Camera-type eye (tissue), 1 donor: ENCODE measurements around the gene GJB5. TPM values are rescaled to one million over a fixed set of nuclear protein-coding genes. Genes with fewer than 3 reads are reported as not detected.

ENCODE experiments used
- total RNA-seq: library from RNA; depleted of rRNA; stranded (reverse); fragments of >200 nt; gene quantifications from one replicate; pipeline ENCODE4 v1.2.3, GENCODE V29; 2014

Gene GJB5
- 1.0 TPM for total RNA-seq

DNA sequence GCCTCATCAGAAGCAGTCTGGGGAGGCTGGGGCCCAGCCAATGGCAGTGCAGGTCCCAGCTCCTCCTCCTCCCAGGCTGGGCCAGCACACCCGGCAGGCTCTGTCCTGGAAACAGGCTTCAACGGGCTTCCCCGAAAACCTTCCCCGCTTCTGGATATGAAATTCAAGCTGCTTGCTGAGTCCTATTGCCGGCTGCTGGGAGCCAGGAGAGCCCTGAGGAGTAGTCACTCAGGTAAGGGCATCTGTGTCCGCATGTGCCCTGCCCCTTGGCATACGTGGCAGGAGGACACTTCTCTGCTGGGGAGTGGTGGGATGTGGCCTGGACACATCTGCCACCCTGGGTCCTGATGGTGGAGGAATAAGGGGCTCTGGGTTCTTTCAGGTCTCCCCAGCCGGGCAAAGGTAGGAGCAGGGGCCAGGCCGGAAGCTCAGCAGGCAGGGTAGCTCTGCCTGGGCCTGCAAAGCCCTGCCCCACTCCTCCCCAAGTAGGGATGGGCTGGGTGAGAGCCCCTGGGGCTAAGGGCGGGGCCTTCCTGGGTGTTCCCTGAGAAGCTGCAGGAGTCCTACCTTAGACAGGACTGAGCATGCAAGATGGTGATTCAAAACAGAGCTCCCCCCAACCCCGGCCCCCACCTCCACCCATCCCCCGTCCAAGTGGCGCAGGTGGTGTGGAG, at the start of gene GJB5:
GJB5 (plus strand) TSS at position 84 of the 674 bp plus-strand sequence. CDS start 2,284 bp downstream, outside the sequence.

GRCh38 chr1:34759503-34760357, 4.9 kb downstream of the GJB5 start, which contains the start of gene GJB4:
TSS of gene GJB4 (plus strand) at chr1:34759740. CDS start at chr1:34761255, 1,515 bp downstream.

DNA sequence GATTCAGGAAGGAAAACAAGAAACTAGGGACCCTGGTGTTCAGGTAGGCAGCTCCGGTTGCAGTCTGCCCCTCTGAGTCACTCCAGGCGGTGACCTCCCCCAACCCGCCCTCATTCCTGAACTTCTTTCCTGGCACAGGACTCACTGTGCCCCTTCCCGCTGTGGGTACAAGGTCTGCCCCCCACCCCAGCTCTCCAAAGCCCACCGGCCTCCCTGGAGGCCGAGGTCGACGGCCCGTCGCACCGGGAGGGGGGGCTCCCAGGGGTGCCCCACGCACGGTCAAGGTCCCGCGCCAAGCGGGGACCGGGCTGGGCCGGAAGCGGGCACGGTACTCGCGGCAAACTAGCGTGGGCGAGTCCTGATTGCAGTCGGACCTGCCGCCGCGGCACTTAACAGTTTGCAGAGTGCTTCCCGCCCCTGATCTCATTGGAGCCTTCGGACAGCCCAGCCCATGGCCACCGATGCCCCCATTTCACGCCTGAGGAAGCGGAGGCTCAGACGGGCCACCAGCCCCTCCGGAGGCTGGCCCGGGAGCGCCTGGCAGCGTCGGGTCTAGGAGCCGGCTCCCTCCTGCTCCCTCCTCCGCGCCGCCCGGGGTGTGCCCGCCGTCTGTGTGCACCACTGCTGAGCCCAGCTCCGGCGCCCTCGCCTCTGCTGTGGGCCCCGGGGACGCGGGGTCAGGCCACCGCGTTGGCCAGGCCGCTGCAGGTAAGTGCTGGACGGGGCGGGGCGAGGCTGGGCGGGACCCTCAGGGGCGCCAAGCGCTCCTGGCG, 26.4 kb downstream of the GJB5 start, which contains the start of gene GJB3:
GJB3 (plus strand) TSS at position 144 of the 773 bp plus-strand sequence. CDS start 3,549 bp downstream, outside the sequence.

DNA sequence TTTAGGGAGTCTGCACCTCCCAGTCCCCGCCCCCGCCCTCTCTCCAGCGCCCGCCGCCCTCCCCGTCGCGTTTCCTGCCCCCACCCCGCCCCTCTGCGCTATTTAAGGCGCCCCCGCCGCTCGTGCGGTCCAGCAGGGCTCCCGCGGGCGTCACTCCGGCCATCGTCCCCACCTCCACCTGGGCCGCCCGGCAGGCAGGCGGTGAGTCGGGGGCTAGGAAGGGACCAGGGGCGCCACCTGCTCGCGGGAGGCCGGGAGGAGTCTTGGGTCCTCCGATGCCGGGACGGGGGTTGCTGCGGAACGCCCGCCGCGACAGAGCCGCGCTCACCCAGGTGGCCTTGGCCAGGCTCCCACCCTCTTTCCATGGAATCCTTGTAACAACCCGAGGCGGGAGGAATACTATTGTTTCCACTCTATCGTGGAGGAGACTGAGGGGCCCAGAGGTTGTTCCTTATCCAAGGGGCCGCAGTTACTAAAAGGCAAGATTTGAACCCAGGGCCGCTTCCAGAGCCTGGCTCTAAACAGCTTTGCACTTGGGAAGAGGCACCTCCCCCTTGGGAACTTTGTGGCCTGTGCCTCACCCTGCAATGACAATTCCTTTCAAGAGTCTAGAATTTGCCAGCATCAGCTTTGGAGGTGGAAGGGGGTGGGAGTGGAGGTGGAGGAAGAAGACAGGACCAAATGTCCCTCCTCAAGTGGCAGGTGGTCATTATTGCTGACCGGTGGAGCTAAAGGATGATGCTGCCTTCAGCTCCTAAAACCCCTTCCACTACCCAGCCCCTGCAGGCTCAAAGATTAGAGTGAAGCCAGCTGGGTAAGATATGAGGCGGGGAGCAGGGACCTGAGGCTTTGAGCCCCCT, 38.3 kb downstream of the GJB5 start, which contains the start of gene GJA4:
GJA4 (plus strand) TSS at position 132 of the 860 bp plus-strand sequence. CDS start 1,215 bp downstream, outside the sequence.

Other genes starting within 250 kb of the GJB5 start
- gene GJB4, start 4.7 kb downstream of the GJB5 start, total RNA-seq, result 0.33 TPM
- gene GJB3, start 26.2 kb downstream of the GJB5 start, total RNA-seq, result 1.6 TPM
- gene GJA4, start 38.0 kb downstream of the GJB5 start, total RNA-seq, result 18.1 TPM
- gene SMIM12, start 104.7 kb downstream of the GJB5 start, total RNA-seq, result 11.3 TPM
- 2.6 TPM for gene DLGAP3, start 174.6 kb downstream of the GJB5 start, total RNA-seq
- gene TMEM35B, start 230.3 kb downstream of the GJB5 start, total RNA-seq, result 19.6 TPM